ENCODE results near the gene COL8A2. TPM values are rescaled to one million over a fixed set of nuclear protein-coding genes. Genes with fewer than 3 reads are reported as not detected.

Gene COL8A2
- total RNA-seq, 1 donor from 2014 or later = 1.2 TPM

DNA sequence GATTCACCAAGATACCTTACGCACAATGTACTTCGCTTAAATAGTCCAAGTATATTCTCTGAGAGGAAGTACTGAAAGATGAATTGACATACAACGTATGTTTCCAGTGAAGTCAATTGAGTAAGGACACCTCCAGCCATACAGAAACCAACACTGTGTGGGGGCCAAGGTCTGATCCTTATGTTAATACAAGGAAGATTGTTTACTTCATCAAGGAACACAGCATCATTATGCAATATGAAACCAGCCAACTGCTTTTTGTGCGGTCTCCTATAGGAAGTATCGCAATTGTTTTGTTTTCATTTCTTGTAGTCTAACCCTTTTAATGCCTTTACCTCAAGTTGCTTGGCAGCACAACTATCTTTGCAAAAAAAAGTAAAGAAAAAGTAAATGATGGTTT, 69.3 kb downstream of the COL8A2 start:
- Histone ChIP-seq H3K4me3 (ENCODE audit: low read depth, low read length) (no peak overlapping the region), H3K27me3 (ENCODE audit: control insufficient read depth, insufficient read depth, low read length) (no peaks in the 10 kb centered on the region), H3K36me3 (ENCODE audit: control insufficient read depth, insufficient read depth, low read length) (no peaks in the 10 kb centered on the region)
- TF ChIP-seq, protein P1, sequence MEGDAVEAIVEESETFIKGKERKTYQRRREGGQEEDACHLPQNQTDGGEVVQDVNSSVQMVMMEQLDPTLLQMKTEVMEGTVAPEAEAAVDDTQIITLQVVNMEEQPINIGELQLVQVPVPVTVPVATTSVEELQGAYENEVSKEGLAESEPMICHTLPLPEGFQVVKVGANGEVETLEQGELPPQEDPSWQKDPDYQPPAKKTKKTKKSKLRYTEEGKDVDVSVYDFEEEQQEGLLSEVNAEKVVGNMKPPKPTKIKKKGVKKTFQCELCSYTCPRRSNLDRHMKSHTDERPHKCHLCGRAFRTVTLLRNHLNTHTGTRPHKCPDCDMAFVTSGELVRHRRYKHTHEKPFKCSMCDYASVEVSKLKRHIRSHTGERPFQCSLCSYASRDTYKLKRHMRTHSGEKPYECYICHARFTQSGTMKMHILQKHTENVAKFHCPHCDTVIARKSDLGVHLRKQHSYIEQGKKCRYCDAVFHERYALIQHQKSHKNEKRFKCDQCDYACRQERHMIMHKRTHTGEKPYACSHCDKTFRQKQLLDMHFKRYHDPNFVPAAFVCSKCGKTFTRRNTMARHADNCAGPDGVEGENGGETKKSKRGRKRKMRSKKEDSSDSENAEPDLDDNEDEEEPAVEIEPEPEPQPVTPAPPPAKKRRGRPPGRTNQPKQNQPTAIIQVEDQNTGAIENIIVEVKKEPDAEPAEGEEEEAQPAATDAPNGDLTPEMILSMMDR (IDR thresholded peaks at IDR 0.05; ENCODE audit: insufficient read depth, low read length, poor library complexity, severe bottlenecking) = no peak
- no peak for DNase-seq (ENCODE audit: low read depth)

DNA sequence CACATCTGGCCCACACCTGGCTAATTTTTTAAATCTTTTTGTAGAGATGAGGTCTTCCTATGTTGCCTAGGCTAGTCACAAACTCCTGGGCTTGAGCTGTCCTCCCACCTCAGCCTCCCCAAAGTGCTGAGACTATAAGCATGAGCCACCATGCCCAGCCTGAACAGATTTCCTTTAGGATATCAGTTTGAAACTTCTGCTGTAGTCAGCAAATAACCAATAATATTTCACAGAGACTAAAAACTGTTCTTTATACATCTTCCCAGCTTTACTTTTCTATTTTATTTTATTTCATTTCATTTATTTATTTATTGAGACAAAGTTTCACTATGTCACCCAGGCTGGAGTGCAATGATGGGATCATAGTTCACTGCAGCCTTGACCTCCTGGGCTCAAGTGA, 71.0 kb downstream of the COL8A2 start:
- no peak for DNase-seq (ENCODE audit: low read depth)
- H3K36me3 ChIP-seq (ENCODE audit: control insufficient read depth, insufficient read depth, low read length) = no peaks in the 10 kb centered on the region
- TF ChIP-seq, protein P1 (IDR thresholded peaks at IDR 0.05; ENCODE audit: insufficient read depth, low read length, poor library complexity, severe bottlenecking) = no peak
- no peak overlapping the region for H3K4me3 ChIP-seq (ENCODE audit: low read depth, low read length)
- H3K27me3 ChIP-seq (ENCODE audit: control insufficient read depth, insufficient read depth, low read length) = no peaks in the 10 kb centered on the region

GRCh38 chr1:36051821-36052220, 73.2 kb downstream of the COL8A2 start:
- DNase-seq (ENCODE audit: low read depth) = no peak

More at GRCh38 chr1:36051821-36052220, 73.2 kb downstream of the COL8A2 start:
- no peaks in the 10 kb centered on the region for H3K27me3 ChIP-seq (ENCODE audit: control insufficient read depth, insufficient read depth, low read length)
- H3K36me3 ChIP-seq (ENCODE audit: control insufficient read depth, insufficient read depth, low read length) = no peaks in the 10 kb centered on the region
- no peak overlapping the region for H3K4me3 ChIP-seq (ENCODE audit: low read depth, low read length)
- TF ChIP-seq, protein P1 (IDR thresholded peaks at IDR 0.05; ENCODE audit: insufficient read depth, low read length, poor library complexity, severe bottlenecking) = no peak

Other genes with a start within 250 kb of the COL8A2 start
- 21.9 and 24.1 TPM in 2 replicates for gene AGO1, start 242.0 kb downstream of the COL8A2 start, total RNA-seq
- 9.9 and 10.6 TPM in 2 replicates for gene AGO3, start 194.1 kb downstream of the COL8A2 start, total RNA-seq
- gene TEKT2, start 41.1 kb downstream of the COL8A2 start, total RNA-seq = 0.25 and 0.48 TPM in 2 replicates
- 66.5 and 70.3 TPM in 2 replicates for gene ADPRS, start 36.3 kb downstream of the COL8A2 start, total RNA-seq
- gene TRAPPC3, start 24.3 kb upstream of the COL8A2 start, total RNA-seq = 105 TPM in 2 replicates
- 183 and 236 TPM in 2 replicates for gene MAP7D1, start 30.9 kb upstream of the COL8A2 start, total RNA-seq
- gene THRAP3, start 99.2 kb upstream of the COL8A2 start, total RNA-seq = 101 and 105 TPM in 2 replicates
- 1.7 and 1.9 TPM in 2 replicates for gene SH3D21, start 181.1 kb upstream of the COL8A2 start, total RNA-seq
- 138 and 139 TPM in 2 replicates for gene EVA1B, start 198.4 kb upstream of the COL8A2 start, total RNA-seq

Measured in kidney epithelial cell (primary cell).